OCI-LY1 (cell line): ENCODE data around the gene OPRM1.

ENCODE experiments used
- H2AFZ ChIP-seq: fragments of 200-600 bp; sonication (generic), shearing (Covaris generic); 2 replicates; pipeline ENCODE4 v1.6.0; 2014; ENCODE audit warnings: antibody characterized with exemption, mild to moderate bottlenecking, low read length
- H3F3A ChIP-seq: fragments of 200-600 bp; sonication (generic), shearing (Covaris generic); 2 replicates; pipeline ENCODE4 v1.6.0; 2014; ENCODE audit warnings: mild to moderate bottlenecking, antibody characterized with exemption, low read length, moderate library complexity; ENCODE audit not compliant: insufficient read depth
- H3K27ac ChIP-seq: fragments of 200-600 bp; sonication (generic); 2 replicates; pipeline ENCODE4 v1.5.1; 2014; ENCODE audit warnings: low read length, mixed run types, mild to moderate bottlenecking, low read depth; ENCODE audit not compliant: poor library complexity, severe bottlenecking
- H3K27me3 ChIP-seq: fragments of 200-600 bp; sonication (generic); 2 replicates; pipeline ENCODE4 v1.6.0; 2014; ENCODE audit warnings: antibody characterized with exemption, mild to moderate bottlenecking, low read length, moderate library complexity; ENCODE audit not compliant: insufficient read depth
- H3K36me3 ChIP-seq: fragments of 200-600 bp; sonication (generic); 2 replicates; pipeline ENCODE4 v1.6.1; 2014; ENCODE audit warnings: mild to moderate bottlenecking, antibody characterized with exemption, low read length, moderate library complexity, mixed read lengths; ENCODE audit not compliant: insufficient read depth
- H3K4me1 ChIP-seq: fragments of 200-600 bp; sonication (generic); 2 replicates; pipeline ENCODE4 v1.5.1; 2014; ENCODE audit warnings: mild to moderate bottlenecking, low read length, moderate library complexity; ENCODE audit not compliant: insufficient read depth, severe bottlenecking
- H3K4me2 ChIP-seq: fragments of 200-600 bp; sonication (generic), shearing (Covaris generic); 2 replicates; pipeline ENCODE4 v1.6.1; 2014; ENCODE audit warnings: low read length
- H3K4me3 ChIP-seq: fragments of 200-600 bp; sonication (generic); 2 replicates; pipeline ENCODE4 v1.5.1; 2014; ENCODE audit warnings: low read length, low read depth, mild to moderate bottlenecking, mixed read lengths; ENCODE audit not compliant: poor library complexity, severe bottlenecking
- H3K79me2 ChIP-seq: fragments of 200-600 bp; shearing (Covaris generic); 2 replicates; pipeline ENCODE4 v1.6.1; 2016; ENCODE audit warnings: mixed run types, low read length, mixed read lengths; ENCODE audit not compliant: insufficient read depth
- H3K9ac ChIP-seq: fragments of 200-600 bp; sonication (generic), shearing (Covaris generic); 2 replicates; pipeline ENCODE4 v1.6.1; 2014; ENCODE audit warnings: mild to moderate bottlenecking, low read length, mixed read lengths
- H3K9me2 ChIP-seq: fragments of 200-600 bp; sonication (generic), shearing (Covaris generic); 2 replicates; pipeline ENCODE4 v1.6.1; 2014; ENCODE audit warnings: low read depth, mild to moderate bottlenecking, low read length, mixed read lengths
- H3K9me3 ChIP-seq: fragments of 200-600 bp; shearing (Covaris generic); 2 replicates; pipeline ENCODE4 v1.6.1; 2014; ENCODE audit warnings: low read length, mixed read lengths
- H4K20me1 ChIP-seq: fragments of 200-600 bp; sonication (generic), shearing (Covaris generic); 2 replicates; pipeline ENCODE4 v1.6.0; 2016; ENCODE audit warnings: mild to moderate bottlenecking, low read length; ENCODE audit not compliant: insufficient read depth
- EZH2 ChIP-seq: fragments of 200-600 bp; sonication (generic), shearing (Covaris generic); IDR thresholded peaks from 2 replicates; pipeline ENCODE4 v1.8.0; 2017; ENCODE audit warnings: borderline replicate concordance, mixed run types, mild to moderate bottlenecking, antibody characterized with exemption, low read length, moderate library complexity, mixed read lengths
- TF ChIP-seq, protein P1 (sequence below): fragments of 200-600 bp; sonication (generic), shearing (Covaris generic); IDR thresholded peaks from 2 replicates; pipeline ENCODE4 v1.5.1; 2017; ENCODE audit warnings: mild to moderate bottlenecking, antibody characterized with exemption, low read length, moderate library complexity, mixed read lengths

OPRM1 gene

DNA sequence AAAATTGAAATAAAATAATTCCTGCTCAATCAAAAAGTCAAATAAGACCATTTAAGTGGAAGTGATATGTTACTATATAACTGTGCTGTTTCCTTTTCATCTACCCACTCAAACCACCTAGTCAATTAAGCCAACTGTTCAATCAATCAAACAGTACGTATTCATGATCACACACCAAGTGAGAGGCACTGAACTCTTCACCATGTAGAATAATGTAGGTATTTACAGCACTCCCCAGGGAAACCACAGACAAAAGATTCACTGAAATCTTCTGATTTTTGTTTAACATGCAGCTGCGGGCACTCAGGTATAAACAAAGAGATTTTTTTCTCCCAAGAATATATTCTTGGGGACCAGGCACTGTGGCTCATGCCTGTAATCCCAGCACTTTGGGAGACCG, 21.3 kb upstream of the OPRM1 start:
- no peaks in the 10 kb centered on the region for H3K36me3 ChIP-seq
- no peak overlapping the region for H3K4me3 ChIP-seq
- H3K4me1 ChIP-seq, result no peaks in the 10 kb centered on the region
- no peaks in the 10 kb centered on the region for H3K79me2 ChIP-seq
- no peaks in the 10 kb centered on the region for H3F3A ChIP-seq
- no peak overlapping the region for H3K27ac ChIP-seq
- no peaks in the 10 kb centered on the region for H3K9me3 ChIP-seq
- H3K27me3 ChIP-seq, result no peaks in the 10 kb centered on the region
- H2AFZ ChIP-seq, result no peak overlapping the region
- TF ChIP-seq, protein P1, sequence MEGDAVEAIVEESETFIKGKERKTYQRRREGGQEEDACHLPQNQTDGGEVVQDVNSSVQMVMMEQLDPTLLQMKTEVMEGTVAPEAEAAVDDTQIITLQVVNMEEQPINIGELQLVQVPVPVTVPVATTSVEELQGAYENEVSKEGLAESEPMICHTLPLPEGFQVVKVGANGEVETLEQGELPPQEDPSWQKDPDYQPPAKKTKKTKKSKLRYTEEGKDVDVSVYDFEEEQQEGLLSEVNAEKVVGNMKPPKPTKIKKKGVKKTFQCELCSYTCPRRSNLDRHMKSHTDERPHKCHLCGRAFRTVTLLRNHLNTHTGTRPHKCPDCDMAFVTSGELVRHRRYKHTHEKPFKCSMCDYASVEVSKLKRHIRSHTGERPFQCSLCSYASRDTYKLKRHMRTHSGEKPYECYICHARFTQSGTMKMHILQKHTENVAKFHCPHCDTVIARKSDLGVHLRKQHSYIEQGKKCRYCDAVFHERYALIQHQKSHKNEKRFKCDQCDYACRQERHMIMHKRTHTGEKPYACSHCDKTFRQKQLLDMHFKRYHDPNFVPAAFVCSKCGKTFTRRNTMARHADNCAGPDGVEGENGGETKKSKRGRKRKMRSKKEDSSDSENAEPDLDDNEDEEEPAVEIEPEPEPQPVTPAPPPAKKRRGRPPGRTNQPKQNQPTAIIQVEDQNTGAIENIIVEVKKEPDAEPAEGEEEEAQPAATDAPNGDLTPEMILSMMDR, result no peak
- no peak for TF ChIP-seq EZH2
- H3K4me2 ChIP-seq, result no peak overlapping the region
- H4K20me1 ChIP-seq, result no peaks in the 10 kb centered on the region
- H3K9ac ChIP-seq, result no peak overlapping the region
- H3K9me2 ChIP-seq, result no peaks in the 10 kb centered on the region

DNA sequence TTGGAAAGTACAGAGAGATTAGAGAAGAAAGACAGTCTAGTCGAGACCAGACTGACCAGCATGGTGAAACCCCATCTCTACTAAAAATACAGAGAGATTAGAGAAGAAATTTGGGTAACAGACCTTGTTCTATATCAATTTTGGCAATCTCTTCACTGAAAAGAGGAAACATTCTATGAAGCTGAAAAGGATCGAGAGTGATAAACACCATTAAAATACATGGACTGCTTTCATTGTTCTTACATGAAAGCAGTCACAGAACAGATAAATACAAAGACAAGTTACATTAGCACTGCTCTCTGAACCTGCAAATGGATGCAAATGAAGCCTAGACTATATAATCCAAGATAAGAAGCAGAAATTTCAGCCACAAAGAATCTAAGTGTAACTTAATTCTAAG, 8.4 kb upstream of the OPRM1 start:
- H3F3A ChIP-seq, result no peaks in the 10 kb centered on the region
- H3K27ac ChIP-seq, result no peak overlapping the region
- H2AFZ ChIP-seq, result no peak overlapping the region
- no peaks in the 10 kb centered on the region for H3K9me3 ChIP-seq
- H3K9me2 ChIP-seq, result no peaks in the 10 kb centered on the region
- no peaks in the 10 kb centered on the region for H4K20me1 ChIP-seq
- no peak overlapping the region for H3K4me3 ChIP-seq
- no peaks in the 10 kb centered on the region for H3K36me3 ChIP-seq
- no peak overlapping the region for H3K4me2 ChIP-seq
- H3K79me2 ChIP-seq, result no peaks in the 10 kb centered on the region
- H3K9ac ChIP-seq, result no peak overlapping the region
- TF ChIP-seq, protein P1, result no peak
- no peak for TF ChIP-seq EZH2
- no peaks in the 10 kb centered on the region for H3K4me1 ChIP-seq
- H3K27me3 ChIP-seq, result no peaks in the 10 kb centered on the region

DNA sequence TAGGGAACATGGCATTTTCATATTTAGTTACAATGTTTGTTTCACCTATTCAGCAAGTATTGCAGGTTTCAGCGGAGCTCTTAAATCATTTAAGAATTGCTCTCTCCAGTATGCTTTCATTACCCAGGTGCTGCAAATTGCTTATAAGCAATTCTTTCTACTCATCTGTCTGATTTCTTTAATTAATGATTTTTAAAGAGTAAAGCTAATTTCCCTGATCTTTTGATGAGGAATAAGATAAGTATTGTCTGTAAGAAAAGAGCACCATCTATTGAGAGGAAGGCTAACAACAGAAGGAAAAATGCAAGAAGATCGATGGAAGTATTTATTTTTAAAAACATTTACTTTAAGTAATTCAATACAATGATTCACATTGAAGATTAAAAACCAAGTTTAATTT, 2.0 kb downstream of the OPRM1 start:
- H3K36me3 ChIP-seq, result no peaks in the 10 kb centered on the region
- H3K9me3 ChIP-seq, result no peaks in the 10 kb centered on the region
- H3K27me3 ChIP-seq, result no peaks in the 10 kb centered on the region
- H4K20me1 ChIP-seq, result no peaks in the 10 kb centered on the region
- no peak overlapping the region for H2AFZ ChIP-seq
- no peak for TF ChIP-seq EZH2
- TF ChIP-seq, protein P1, result no peak
- H3K9me2 ChIP-seq, result no peaks in the 10 kb centered on the region
- no peak overlapping the region for H3K4me2 ChIP-seq
- no peak overlapping the region for H3K9ac ChIP-seq
- no peaks in the 10 kb centered on the region for H3K4me1 ChIP-seq
- H3F3A ChIP-seq, result no peaks in the 10 kb centered on the region
- no peak overlapping the region for H3K27ac ChIP-seq
- H3K4me3 ChIP-seq, result no peak overlapping the region
- no peaks in the 10 kb centered on the region for H3K79me2 ChIP-seq
